Liver (tissue), 9 donors: ENCODE results near the gene HSPB9. TPM values are rescaled to one million over a fixed set of nuclear protein-coding genes. Genes with fewer than 3 reads are reported as not detected.

Experiments
- DNase-seq: peaks from one replicate; pipeline ENCODE4 v3.0.0-alpha.2; 2017; ENCODE audit warnings: low spot score
- H3K27ac ChIP-seq, 2 donors: one replicate each; pipeline ENCODE4 v1.7.0; 2013; ENCODE audit warnings: inconsistent platforms in 2 of 2, low read length in 2 of 2, control low read depth in 1 of 2, low read depth in 1 of 2, mild to moderate bottlenecking in 1 of 2
- H3K27me3 ChIP-seq, 4 donors: one replicate each; pipeline versions ENCODE4 v1.6.1 to v1.7.0; 2013; ENCODE audit warnings: low read length in 3 of 4, inconsistent platforms in 1 of 4, mild to moderate bottlenecking in 1 of 4, moderate library complexity in 1 of 4; ENCODE audit not compliant: control insufficient read depth in 4 of 4, insufficient read depth in 4 of 4
- H3K36me3 ChIP-seq, 4 donors: one replicate each; pipeline versions ENCODE4 v1.6.1 to v1.7.0; 2013; ENCODE audit warnings: low read length in 3 of 4, mild to moderate bottlenecking in 3 of 4, low read depth in 1 of 4, moderate library complexity in 1 of 4; ENCODE audit not compliant: control insufficient read depth in 4 of 4, insufficient read depth in 3 of 4
- H3K4me1 ChIP-seq, 4 donors: one replicate each; pipeline versions ENCODE4 v1.6.1 to v1.7.0; 2013; ENCODE audit warnings: low read length in 3 of 4, mild to moderate bottlenecking in 3 of 4, moderate library complexity in 1 of 4; ENCODE audit not compliant: control insufficient read depth in 4 of 4, insufficient read depth in 4 of 4
- H3K4me3 ChIP-seq, 3 donors: one replicate each; pipeline versions ENCODE4 v1.6.1 to v1.7.0; 2013; ENCODE audit warnings: low read length in 3 of 3, control low read depth in 1 of 3, low read depth in 1 of 3, mild to moderate bottlenecking in 1 of 3
- H3K9ac ChIP-seq, 2 donors: one replicate each; pipeline ENCODE4 v1.7.0; 2013; ENCODE audit warnings: low read length in 2 of 2, mild to moderate bottlenecking in 2 of 2, moderate library complexity in 2 of 2, control low read depth in 1 of 2, low read depth in 1 of 2
- H3K9me3 ChIP-seq, 4 donors: one replicate each; pipeline versions ENCODE4 v1.6.1 to v1.7.0; 2013; ENCODE audit warnings: low read length in 3 of 4; ENCODE audit not compliant: control insufficient read depth in 4 of 4
- ATF3 ChIP-seq: IDR thresholded peaks from 2 replicates; pipeline ENCODE4 v1.6.1; 2016; ENCODE audit warnings: antibody characterized with exemption
- CTCF ChIP-seq: fragments of 150-350 bp; IDR thresholded peaks from 2 replicates; pipeline ENCODE4 v1.5.1; 2017; ENCODE audit warnings: improper control_type of control experiment, low read depth, low read length; ENCODE audit not compliant: missing input control
- EGR1 ChIP-seq, 2 donors: IDR thresholded peaks; 2 replicates each; pipeline ENCODE4 v1.6.1; 2016 to 2018; ENCODE audit warnings: antibody characterized with exemption in 2 of 2, low read depth in 2 of 2
- FOXA1 ChIP-seq: IDR thresholded peaks from 2 replicates; pipeline ENCODE4 v1.6.1; 2016; ENCODE audit warnings: antibody characterized with exemption
- FOXA2 ChIP-seq: IDR thresholded peaks from 2 replicates; pipeline ENCODE4 v1.6.1; 2016; ENCODE audit warnings: antibody characterized with exemption
- GABPA ChIP-seq, 2 donors: IDR thresholded peaks in 1 of 2; conservative IDR thresholded peaks in 1 of 2; 2 replicates each; pipeline ENCODE4 v1.6.1; 2016; ENCODE audit warnings: antibody characterized with exemption in 2 of 2, mild to moderate bottlenecking in 1 of 2, moderate library complexity in 1 of 2
- HNF4A ChIP-seq, 2 donors: conservative IDR thresholded peaks; 2 replicates each; pipeline ENCODE4 v1.6.1; 2016; ENCODE audit warnings: antibody characterized with exemption in 2 of 2, mild to moderate bottlenecking in 2 of 2
- HNF4G ChIP-seq: IDR thresholded peaks from 2 replicates; pipeline ENCODE4 v1.6.1; 2016; ENCODE audit warnings: antibody characterized with exemption
- JUND ChIP-seq, 2 donors: IDR thresholded peaks; 2 replicates each; pipeline ENCODE4 v1.6.1; 2016; ENCODE audit warnings: antibody characterized with exemption in 2 of 2
- NR2F2 ChIP-seq: IDR thresholded peaks from 2 replicates; pipeline ENCODE4 v1.6.1; 2016; ENCODE audit warnings: antibody characterized with exemption
- RAD21 ChIP-seq, 2 donors: IDR thresholded peaks; 2 replicates each; pipeline ENCODE4 v1.6.1; 2016; ENCODE audit warnings: antibody characterized with exemption in 2 of 2, mild to moderate bottlenecking in 2 of 2
- RXRA ChIP-seq, 2 donors: IDR thresholded peaks; 2 replicates each; pipeline ENCODE4 v1.6.1; 2017 to 2018; ENCODE audit warnings: antibody characterized with exemption in 2 of 2, mild to moderate bottlenecking in 1 of 2
- SP1 ChIP-seq: IDR thresholded peaks from 2 replicates; pipeline ENCODE4 v1.6.1; 2018; ENCODE audit warnings: antibody characterized with exemption, mild to moderate bottlenecking
- TAF1 ChIP-seq: conservative IDR thresholded peaks from 2 replicates; pipeline ENCODE4 v1.6.1; 2016; ENCODE audit warnings: antibody characterized with exemption, mild to moderate bottlenecking
- YY1 ChIP-seq: IDR thresholded peaks from 2 replicates; pipeline ENCODE4 v1.6.1; 2016; ENCODE audit warnings: antibody characterized with exemption, mild to moderate bottlenecking
- ZBTB33 ChIP-seq: IDR thresholded peaks from 2 replicates; pipeline ENCODE4 v1.6.1; 2016; ENCODE audit warnings: antibody characterized with exemption
- WGBS: extraction: QIAGEN DNeasy Blood & Tissue Kit; methylation state at CpG from one replicate; pipeline ENCODE4 v1.1.7; 2013; 5-methylcytosine and 5-hydroxymethylcytosine counted together
- polyA plus RNA-seq, 2 donors: library from polyadenylated mRNA; stranded (reverse) in 1 of 2; unstranded in 1 of 2; fragments of 200-250 nt in 1 of 2; fragments of >200 nt in 1 of 2; fragmentation: Nextera tagmentation in 1 of 2; extraction: Ambion mirVana in 1 of 2; gene quantifications; one replicate each; pipeline versions ENCODE4 v1.2.1 to v1.2.3, GENCODE V29; 2013 to 2015
- total RNA-seq, 2 donors: library from RNA; depleted of rRNA; stranded (reverse); fragments of >200 nt; gene quantifications; one replicate each; pipeline ENCODE4 v1.2.3, GENCODE V29; 2014
- TF ChIP-seq, protein P1 (sequence below): IDR thresholded peaks from 2 replicates; pipeline ENCODE4 v1.6.1; 2016; ENCODE audit warnings: antibody characterized with exemption
- TF ChIP-seq, protein P2 (sequence below): IDR thresholded peaks from 2 replicates; pipeline ENCODE4 v1.6.1; 2016; ENCODE audit warnings: antibody characterized with exemption, mild to moderate bottlenecking
- donor health status: healthy.
- donor health status: healthy.
- donor health status: healthy.
- donor health status: healthy.
- donor health status: healthy.

Gene HSPB9
- total and polyA plus RNA-seq, 4 donors: 0.17 to 4.0 (median 0.56) TPM

- DNase-seq: no peak
- Histone ChIP-seq H3K4me3 (no peak overlapping the region), H3K9ac (no peak overlapping the region), H3K9me3 (no peaks in the 10 kb centered on the region), H3K27me3 (no peaks in the 10 kb centered on the region), H3K27ac (no peak overlapping the region), H3K4me1 (peaks cover 0 to 6% (median 2%) of the 10 kb centered on the region in 4 donors), H3K36me3 (peaks cover 0 to 16% (median 8%) of the 10 kb centered on the region in 4 donors)
- TF ChIP-seq CTCF (no peak), RAD21 (IDR thresholded peaks at IDR 0.05) (no peak), JUND (IDR thresholded peaks at IDR 0.05) (no peak), ATF3 (no peak), HNF4A (conservative IDR thresholded peaks at IDR 0.05) (no peak), FOXA1 (no peak), RXRA (IDR thresholded peaks at IDR 0.05) (no peak), TAF1 (no peak), NR2F2 (no peak), FOXA2 (no peak)
- 92% methylated on average over 13 of the region's 13 CpGs for WGBS
These were observed 24.5 kb downstream of the HSPB9 start for GRCh38 chr17:42146911-42147607.

DNA sequence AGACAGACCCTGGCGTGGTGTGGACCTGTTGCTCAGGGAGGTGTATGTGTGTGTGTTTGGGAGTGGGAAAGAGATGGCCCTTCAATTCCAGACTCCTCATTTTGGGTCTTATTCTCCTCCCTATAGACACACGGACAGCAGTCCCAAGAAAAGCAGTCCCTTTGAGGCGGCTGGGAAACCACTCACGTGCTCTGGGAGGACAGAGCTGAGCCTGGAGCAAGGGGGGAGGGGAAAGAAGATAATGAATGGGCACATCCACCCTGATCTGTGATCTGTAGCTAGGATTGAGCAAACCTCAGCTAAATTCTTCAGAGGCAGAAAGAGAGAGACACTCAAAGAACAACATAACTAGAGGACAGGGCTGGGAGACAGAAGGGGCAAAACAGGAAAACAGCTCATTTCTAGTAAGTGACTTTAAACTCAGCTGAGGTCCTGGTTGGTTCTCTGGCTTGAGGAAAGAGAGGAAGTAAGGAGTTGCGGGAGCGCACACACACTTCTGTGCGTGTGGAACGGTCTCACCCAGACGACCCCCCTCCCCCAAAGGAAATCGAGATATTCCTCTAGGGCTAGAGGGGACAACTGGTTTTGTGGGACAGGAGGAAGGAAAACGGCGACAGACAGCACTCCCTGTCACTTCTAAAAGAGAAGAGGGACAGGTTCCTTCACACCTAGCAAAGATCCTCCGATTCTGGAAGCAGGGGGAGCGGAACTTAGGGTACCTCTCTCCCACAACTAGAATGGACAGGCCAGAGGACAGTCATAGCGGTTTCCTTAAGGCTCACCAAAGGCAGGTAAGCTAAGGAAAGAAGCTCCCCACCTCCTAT, 31.5 kb downstream of the HSPB9 start:
- Histone ChIP-seq H3K27ac (peak overlapping the region; percentile 75 to 81), H3K36me3 (no peaks in the 10 kb centered on the region), H3K4me3 (peak overlapping the region; percentile 80 to 98 (median 97)), H3K4me1 (peaks cover 0 to 24% (median 18%) of the 10 kb centered on the region in 4 donors), H3K9me3 (no peaks in the 10 kb centered on the region), H3K27me3 (no peaks in the 10 kb centered on the region), H3K9ac (peak overlapping the region; percentile 91 to 95)
- no peak for TF ChIP-seq TAF1
- no peak for TF ChIP-seq GABPA (IDR thresholded peaks at IDR 0.05 in 1 of 2, conservative IDR thresholded peaks at IDR 0.05 in 1 of 2)
- TF ChIP-seq SP1: no peak
- TF ChIP-seq EGR1 (IDR thresholded peaks at IDR 0.05; ENCODE audit: low read depth in 2 of 2): no peak
- no peak for TF ChIP-seq ATF3
- no peak for TF ChIP-seq RAD21 (IDR thresholded peaks at IDR 0.05)
- no peak for TF ChIP-seq JUND (IDR thresholded peaks at IDR 0.05)
- TF ChIP-seq, protein P1, sequence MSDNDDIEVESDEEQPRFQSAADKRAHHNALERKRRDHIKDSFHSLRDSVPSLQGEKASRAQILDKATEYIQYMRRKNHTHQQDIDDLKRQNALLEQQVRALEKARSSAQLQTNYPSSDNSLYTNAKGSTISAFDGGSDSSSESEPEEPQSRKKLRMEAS: no peak
- TF ChIP-seq FOXA1: no peak
- TF ChIP-seq HNF4A (conservative IDR thresholded peaks at IDR 0.05): no peak
- no peak for TF ChIP-seq NR2F2
- TF ChIP-seq, protein P2, sequence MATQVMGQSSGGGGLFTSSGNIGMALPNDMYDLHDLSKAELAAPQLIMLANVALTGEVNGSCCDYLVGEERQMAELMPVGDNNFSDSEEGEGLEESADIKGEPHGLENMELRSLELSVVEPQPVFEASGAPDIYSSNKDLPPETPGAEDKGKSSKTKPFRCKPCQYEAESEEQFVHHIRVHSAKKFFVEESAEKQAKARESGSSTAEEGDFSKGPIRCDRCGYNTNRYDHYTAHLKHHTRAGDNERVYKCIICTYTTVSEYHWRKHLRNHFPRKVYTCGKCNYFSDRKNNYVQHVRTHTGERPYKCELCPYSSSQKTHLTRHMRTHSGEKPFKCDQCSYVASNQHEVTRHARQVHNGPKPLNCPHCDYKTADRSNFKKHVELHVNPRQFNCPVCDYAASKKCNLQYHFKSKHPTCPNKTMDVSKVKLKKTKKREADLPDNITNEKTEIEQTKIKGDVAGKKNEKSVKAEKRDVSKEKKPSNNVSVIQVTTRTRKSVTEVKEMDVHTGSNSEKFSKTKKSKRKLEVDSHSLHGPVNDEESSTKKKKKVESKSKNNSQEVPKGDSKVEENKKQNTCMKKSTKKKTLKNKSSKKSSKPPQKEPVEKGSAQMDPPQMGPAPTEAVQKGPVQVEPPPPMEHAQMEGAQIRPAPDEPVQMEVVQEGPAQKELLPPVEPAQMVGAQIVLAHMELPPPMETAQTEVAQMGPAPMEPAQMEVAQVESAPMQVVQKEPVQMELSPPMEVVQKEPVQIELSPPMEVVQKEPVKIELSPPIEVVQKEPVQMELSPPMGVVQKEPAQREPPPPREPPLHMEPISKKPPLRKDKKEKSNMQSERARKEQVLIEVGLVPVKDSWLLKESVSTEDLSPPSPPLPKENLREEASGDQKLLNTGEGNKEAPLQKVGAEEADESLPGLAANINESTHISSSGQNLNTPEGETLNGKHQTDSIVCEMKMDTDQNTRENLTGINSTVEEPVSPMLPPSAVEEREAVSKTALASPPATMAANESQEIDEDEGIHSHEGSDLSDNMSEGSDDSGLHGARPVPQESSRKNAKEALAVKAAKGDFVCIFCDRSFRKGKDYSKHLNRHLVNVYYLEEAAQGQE: no peak
- TF ChIP-seq HNF4G: no peak
- no peak for TF ChIP-seq FOXA2
- no peak for TF ChIP-seq ZBTB33
- no peak for TF ChIP-seq CTCF
- no peak for TF ChIP-seq RXRA (IDR thresholded peaks at IDR 0.05)
- TF ChIP-seq YY1: no peak
- no peak for DNase-seq
- 5% methylated on average over 15 of the region's 15 CpGs for WGBS
